GM20431 (cell line): Measurements from ENCODE around the gene IRAK1.

Experiments used
- in situ Hi-C: fragments of 300-500 bp; cut with MseI, MboI; formaldehyde crosslinking; loops from one replicate; pipeline ENCODE4 v1.15.0; 2020; ENCODE audit warnings: low sequenced_read_pairs; ENCODE audit not compliant: unreplicated experiment

IRAK1 gene

DNA sequence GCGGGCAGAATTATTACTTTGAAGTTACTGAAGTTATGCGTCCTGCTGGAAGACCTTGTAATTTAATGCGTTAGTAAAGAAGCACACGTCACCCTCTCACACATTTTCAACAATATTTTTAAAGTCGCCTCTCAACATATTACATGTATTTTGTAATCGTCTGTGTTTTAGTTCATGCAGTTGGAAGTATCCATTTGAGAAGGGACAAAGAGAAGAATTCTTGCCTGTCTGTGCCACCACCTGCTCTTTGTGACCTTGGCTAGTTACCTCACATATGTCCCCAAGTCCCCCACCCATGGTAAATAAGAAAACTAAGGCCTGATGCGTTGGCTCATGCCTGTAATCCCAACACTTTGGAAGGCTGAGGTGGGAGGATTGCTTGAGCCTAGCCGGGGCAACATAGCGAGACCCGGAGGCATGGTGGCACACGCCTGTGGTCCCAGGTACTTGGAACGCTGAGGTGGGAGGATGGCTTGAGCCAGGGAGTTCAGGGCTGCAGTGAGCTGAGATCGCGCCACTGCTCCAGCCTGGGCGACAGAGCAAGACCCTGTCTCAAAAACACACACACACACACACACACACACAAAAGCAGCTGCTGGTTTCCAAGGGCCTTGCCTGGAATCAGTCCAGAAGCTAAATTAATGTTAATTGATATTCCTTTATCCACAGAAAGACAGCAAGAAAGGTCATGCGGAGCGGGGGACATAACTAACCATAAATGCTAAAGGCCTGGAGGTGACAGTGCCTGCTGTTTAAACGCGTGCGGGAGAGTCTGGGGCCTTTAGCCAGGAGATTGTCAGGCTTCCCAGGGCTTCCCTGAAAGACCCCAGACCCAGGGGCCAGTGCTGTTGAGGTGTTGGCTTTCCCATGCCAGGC, 46.3 kb downstream of the IRAK1 start:
- in situ Hi-C loops = no loop called here

DNA sequence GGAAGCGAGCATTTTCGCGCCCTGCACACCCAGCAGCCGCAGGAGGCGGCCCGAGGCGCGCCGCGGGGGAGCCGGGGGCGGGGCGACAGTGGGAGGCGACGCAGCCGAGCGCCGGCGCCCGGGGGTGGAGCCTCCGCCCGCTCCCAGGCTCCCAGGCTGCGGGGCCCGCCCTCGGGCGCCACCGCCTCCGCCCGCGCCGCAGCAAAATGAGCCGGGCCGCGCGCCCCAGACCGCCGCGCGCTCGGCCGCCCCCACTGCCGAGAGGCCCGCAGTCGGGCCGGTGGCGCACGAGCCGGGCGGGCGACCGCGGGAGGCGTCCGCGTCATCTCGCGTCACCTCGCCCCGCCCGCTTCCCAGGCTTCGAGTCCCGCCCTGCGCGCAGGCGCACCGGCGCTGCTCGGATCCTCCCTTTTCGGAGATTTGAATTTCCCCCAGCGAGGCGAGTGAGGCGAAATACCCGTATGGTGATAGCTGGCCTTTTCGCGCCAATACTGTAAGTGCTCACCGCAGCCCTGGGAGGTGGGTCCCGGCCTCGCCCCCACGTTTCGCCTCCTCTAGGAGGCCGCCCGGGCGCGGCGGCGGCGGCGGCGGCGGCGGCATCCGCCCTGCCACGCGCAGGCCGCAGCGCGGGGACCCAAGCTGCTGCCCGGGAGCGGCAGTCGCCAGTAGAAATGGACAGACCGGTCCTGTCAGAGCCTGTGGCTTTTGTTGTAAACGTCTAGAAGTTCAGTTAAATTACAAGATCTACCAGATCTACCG, 47.2 kb downstream of the IRAK1 start, which contains the start of gene TMEM187:
Gene TMEM187, plus strand, starts transcription at position 387 of the 759 bp plus-strand sequence. CDS start 9,309 bp downstream, outside the sequence.
- in situ Hi-C loops = no loop called here

GRCh38 chrX:153971450-153972367, 48.0 kb downstream of the IRAK1 start, which contains the start of gene HCFC1:
TSS of gene HCFC1 (minus strand) at chrX:153971818. CDS start at chrX:153970840, 978 bp downstream.
- in situ Hi-C loops = no loop called here

- in situ Hi-C loops = no loop called here
Observed at GRCh38 chrX:153971124-153971449, 48.6 kb downstream of the IRAK1 start.

DNA sequence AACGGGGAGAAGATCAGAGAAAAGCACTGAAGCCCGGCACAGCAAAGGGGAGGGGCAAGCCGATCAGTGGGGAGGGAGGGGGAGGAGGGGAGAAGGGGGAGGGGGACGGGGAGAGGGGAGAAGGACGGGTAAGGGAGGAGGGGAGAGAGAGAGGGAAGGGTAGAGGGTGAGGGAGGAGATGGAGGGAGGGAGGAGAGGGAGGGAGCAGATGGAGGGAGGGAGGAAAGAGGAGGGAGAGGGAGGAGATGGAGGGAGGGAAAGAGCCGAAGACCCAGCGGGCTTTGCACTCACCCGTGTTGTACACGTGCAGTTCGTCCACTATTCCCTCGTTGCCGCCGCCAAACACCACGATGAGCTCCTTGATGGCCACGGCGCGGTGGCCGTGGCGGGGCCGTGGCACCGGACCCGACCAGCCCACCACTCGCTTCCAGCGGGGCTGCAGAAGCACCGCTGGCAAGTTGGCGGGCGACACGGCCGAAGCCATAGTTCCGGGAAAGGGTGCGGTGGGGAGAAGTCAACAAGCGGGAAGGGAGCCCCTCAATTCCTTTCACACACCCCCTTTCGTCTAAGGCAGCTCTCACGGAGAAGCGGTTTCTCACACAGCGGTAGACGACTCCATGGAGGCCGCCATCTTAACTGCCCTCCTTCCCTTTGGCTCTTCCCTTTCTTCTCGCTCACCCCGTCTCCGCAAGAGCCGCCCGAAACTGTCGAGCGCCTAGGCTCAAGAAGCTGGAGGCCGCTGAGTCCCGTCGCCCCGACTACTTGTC, 49.2 kb downstream of the IRAK1 start:
- in situ Hi-C loops = no loop called here

DNA sequence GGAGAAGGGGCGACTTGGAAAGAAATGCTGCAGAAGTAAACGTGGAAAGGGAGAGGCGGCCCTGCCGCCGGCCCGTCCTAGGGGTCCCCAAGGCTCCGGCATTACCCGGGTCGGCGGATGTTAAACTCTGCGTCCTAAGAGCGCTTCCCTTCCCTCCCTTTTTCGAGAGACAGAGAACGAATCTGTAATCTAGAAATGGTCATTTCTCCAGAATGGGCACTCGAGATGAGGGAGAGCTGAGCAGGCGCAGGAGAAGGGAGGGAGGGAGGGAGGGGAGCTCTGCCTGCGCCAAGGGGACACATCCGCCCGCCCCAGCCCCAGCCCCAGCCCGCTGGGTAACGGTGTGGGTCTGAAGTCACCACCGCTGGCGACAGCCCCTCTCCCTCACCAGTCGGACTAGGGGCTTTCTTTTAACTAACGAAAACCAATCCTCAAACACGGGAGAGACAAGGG, 49.8 kb downstream of the IRAK1 start:
- in situ Hi-C loops = no loop called here

- in situ Hi-C loops = no loop called here
Observed at GRCh38 chrX:153969125-153969903, 50.4 kb downstream of the IRAK1 start.

DNA sequence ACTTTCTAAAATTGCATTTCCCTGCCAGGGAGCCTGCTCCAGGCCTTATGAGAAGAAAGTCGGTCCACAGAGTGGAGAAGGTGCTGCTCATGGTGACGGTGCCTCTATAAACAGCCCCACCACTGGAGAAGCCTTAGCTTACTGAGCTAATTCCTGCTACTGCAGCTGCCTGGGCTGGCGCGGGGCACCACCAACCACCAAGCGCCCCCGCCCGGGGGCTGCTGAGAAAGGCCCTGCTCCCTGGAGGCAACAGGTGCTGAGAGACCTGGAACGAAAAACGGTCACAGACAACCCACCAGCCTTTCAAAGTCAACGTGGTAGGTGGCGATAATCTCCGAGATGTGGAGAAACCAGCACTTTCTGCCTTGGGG, 51.0 kb downstream of the IRAK1 start:
- in situ Hi-C loops = no loop called here

- in situ Hi-C loops = no loop called here
Observed at GRCh38 chrX:153968255-153968654, 51.4 kb downstream of the IRAK1 start.

GRCh38 chrX:153967536-153968224, 52.0 kb downstream of the IRAK1 start:
- in situ Hi-C loops = no loop called here

DNA sequence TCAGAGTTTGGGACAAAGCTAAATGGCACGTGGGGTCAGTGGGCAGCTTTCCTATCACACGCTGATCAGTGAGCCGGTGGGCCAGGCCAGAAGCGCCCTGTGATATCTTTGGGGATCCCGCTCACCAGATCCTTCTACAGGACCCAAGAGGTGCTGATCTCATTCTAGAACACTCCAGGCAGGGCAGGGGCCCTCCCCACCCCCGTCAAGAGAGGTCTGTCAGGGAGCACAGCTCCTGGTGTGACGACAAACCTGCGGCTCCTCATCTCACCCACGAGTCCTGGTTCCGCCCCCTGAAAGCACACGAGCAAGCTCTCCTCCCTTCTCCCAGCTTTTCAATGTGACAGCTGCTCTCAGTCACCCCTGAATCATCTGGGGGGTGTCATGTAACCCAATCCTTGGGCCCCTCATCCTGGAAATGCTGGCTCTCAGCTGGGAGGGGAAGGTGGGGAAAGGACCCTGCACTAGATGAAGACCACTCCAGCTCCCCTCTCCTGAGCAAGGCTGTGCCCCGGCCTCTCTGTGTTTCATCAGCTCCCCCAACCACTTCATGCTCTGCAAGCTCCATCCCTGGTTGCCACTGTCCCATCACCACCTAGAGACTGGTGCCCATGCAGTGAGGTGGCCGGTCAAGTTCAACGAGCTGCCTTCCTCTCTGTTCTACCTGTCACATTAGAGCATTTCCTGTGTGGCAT, 52.7 kb downstream of the IRAK1 start:
- in situ Hi-C loops = no loop called here

- in situ Hi-C loops = no loop called here
Observed at GRCh38 chrX:153966283-153966688, 53.4 kb downstream of the IRAK1 start.

DNA sequence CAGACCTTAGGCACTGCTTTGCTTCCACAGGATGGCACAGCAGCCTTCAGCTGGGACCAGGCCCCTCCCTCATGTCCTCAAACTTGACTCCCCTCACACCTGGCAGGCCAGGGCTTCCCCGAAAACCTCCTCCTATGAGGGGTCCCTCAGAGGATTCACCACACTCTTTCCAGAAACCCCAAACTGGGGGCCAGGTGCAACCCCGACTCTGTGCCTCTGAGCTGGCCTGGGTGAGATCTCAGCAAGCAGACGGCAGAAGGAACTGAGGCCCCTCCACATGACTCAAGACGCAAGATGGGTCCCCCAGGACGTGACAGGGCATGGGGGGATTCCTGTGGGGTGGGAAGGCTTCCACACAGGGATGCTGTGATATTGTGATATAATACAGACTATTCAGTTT, 54.3 kb downstream of the IRAK1 start:
- in situ Hi-C loops = no loop called here

DNA sequence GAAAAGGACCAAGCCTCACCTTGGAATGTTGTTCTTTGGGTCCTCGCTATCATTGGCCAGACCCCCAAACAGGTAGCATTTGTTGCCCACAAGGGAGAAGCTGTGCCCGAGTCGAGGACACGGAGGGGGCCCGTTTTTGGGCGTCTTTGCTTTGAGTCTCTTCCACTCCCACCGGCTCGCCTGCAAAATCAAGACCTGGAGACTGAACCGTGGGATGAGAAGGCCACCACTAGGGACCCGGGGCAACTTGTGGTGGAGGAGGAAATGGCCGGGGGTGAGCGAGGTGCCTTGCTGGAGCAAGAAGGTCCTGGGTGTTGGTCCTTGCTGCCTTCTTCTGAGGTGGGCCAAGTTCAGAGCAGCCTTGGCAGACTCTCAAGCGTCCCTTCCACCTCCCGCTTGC, 55.6 kb downstream of the IRAK1 start:
- in situ Hi-C loops = no loop called here

DNA sequence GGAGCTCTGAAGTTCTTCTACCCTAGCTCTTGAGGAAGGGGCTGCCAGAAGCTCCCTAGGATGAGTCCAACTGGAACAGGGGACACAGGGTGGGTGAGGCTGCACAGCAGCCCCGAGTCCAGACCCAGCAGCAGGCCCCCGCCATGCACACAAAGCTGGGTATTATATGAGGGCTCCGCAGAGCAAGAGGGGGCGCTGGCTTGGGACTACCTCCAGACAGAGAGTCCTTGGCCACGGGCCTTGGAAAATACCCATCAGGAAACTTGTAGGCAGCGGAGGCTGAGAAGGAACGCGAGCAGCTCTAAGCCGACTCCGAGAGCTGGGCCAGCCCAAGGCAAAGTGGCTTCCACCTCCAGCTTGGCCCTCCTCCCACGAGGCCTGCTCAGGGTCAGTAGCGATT, 56.2 kb downstream of the IRAK1 start:
- in situ Hi-C loops = no loop called here

DNA sequence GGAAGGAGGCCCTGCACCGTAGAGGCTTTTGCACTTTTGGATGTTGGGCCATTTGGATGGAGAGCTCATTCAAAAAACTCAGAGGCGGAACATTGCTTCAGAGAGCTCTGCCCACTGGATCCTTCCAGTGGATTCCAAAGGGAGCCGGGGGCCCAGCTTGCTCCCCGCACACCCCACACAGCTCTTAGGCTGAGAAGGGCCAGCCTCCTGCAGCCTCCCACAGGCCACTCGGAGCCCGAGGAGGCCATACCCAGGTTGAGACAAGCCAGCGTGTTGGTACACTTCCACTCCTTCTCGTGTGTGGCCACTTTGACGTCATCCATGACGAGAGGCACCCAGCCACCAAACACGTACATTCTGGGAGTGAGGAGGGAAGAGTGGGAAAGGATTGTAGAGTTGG, 58.4 kb downstream of the IRAK1 start:
- in situ Hi-C loops = no loop called here

- in situ Hi-C loops = no loop called here
Observed at GRCh38 chrX:153960786-153961185, 58.9 kb downstream of the IRAK1 start.
